ENCODE data around the gene ERGIC1. TPM values are rescaled to one million over a fixed set of nuclear protein-coding genes. Genes with fewer than 3 reads are reported as not detected.
A peak's percentile ranks its signal among the peaks of the same experiment; 100 is the strongest.

ERGIC1 gene
- total RNA-seq, 1 experiment from 2014 or later = 77.0 TPM

DNA sequence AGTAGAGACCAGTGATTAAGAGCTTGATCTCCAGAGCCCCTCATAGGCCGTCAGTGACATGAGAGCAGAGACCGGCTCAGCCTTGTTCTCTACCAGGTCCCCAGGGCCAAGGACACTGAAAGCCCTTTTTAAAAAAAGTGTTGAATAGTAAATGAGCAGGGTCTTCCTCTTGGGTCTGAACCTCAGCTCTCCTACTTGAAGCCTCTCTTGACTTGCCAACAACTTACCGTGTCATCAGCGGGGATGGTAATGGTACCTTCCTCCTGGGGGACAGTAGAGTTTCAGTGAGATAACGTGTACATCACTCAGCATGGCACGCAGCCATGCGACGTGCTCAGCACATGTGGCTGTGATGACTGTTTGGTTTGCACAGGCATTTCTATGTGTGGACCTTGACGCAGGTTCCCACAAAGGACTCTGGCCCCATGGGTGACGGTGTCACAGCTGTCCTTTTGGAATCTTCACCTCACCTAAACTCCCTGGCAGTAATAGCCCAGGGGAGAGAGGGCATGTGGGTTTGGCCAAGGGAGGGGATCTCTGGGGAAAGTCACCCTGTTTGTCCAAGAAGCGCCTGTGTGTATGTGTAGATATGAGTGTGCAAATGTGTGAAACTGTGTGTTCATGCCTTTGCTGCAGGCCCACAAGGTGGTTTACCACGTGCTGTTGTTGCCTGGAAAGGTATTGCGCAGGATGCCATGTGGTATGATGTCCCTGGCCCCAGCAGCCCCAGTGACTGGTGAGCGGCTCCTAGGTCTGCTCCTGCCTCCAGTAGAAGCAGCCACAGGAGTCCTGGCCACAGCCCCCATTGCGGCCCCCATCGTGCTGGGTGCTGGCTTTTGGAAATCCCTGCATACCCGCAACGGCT is 18.7 kb downstream of the ERGIC1 start:
- H3K4me1 Mint-ChIP-seq = peaks cover 29 to 33% of the 10 kb centered on the region in 2 experiments
- H3T11ph ChIP-seq (ENCODE audit: low read length) = no peak overlapping the region
- no peak overlapping the region for H3K14ac ChIP-seq (ENCODE audit: insufficient read depth, low read length)
- H4K5ac ChIP-seq (ENCODE audit: insufficient read length, low read depth, low read length) = no peak overlapping the region
- no peak overlapping the region for H3K56ac ChIP-seq (ENCODE audit: insufficient read length, low read depth, low read length)
- no peaks in the 10 kb centered on the region; the same call in 1 of the 2 replicates for H3K4me1 ChIP-seq (ENCODE audit: insufficient read depth, low read length)
- WGBS (ENCODE audit: extremely low coverage, insufficient read length, low lambda C conversion rate) = no CpG with 5 or more reads among the region's 18 CpGs
- no peak overlapping the region for H3K23ac ChIP-seq (ENCODE audit: insufficient read length, low read depth, low read length)
- H4K91ac ChIP-seq (ENCODE audit: insufficient read length, low read depth, low read length) = no peak overlapping the region
- H2AK5ac ChIP-seq (ENCODE audit: insufficient read length, low read length) = no peak overlapping the region
- no peak overlapping the region for H2AFZ ChIP-seq (ENCODE audit: low read length)
- H2BK20ac ChIP-seq (ENCODE audit: low read depth, low read length, poor library complexity, severe bottlenecking) = no peak overlapping the region
- no peak overlapping the region for H3K4me3 Mint-ChIP-seq
- no peaks in the 10 kb centered on the region for H3K9me3 ChIP-seq (ENCODE audit: control insufficient read depth, low read depth, low read length)
- no peak overlapping the region for H3K4me2 ChIP-seq (ENCODE audit: insufficient read depth, insufficient read length, low read length)
- no peak overlapping the region for H2BK120ac ChIP-seq (ENCODE audit: low read depth, low read length, poor library complexity, severe bottlenecking)
- H3K27ac ChIP-seq (ENCODE audit: insufficient read length, low read depth, low read length) = no peak overlapping the region
- H3K27ac Mint-ChIP-seq = peak overlapping the region in 2 of 3 experiments; percentile 23 to 86; a peak in 3 of 7 replicates
- no peaks in the 10 kb centered on the region for H3K27me3 ChIP-seq (ENCODE audit: insufficient read depth, low read length)
- H3K9me3 Mint-ChIP-seq = no peaks in the 10 kb centered on the region
- no peaks in the 10 kb centered on the region for H4K20me1 ChIP-seq (ENCODE audit: control insufficient read depth, insufficient read depth, insufficient read length)
- H3K36me3 Mint-ChIP-seq (ENCODE audit: insufficient read depth in 1 of 3, low read depth in 3 of 3) = peaks cover 2 to 9% (median 8%) of the 10 kb centered on the region in 3 experiments; a peak in 6 of 7 replicates
- no peaks in the 10 kb centered on the region for H3K27me3 Mint-ChIP-seq (ENCODE audit: low read depth)
- H2BK15ac ChIP-seq (ENCODE audit: low read depth, low read length) = no peak overlapping the region
- no peak for DNase-seq
- TF ChIP-seq, protein P1, sequence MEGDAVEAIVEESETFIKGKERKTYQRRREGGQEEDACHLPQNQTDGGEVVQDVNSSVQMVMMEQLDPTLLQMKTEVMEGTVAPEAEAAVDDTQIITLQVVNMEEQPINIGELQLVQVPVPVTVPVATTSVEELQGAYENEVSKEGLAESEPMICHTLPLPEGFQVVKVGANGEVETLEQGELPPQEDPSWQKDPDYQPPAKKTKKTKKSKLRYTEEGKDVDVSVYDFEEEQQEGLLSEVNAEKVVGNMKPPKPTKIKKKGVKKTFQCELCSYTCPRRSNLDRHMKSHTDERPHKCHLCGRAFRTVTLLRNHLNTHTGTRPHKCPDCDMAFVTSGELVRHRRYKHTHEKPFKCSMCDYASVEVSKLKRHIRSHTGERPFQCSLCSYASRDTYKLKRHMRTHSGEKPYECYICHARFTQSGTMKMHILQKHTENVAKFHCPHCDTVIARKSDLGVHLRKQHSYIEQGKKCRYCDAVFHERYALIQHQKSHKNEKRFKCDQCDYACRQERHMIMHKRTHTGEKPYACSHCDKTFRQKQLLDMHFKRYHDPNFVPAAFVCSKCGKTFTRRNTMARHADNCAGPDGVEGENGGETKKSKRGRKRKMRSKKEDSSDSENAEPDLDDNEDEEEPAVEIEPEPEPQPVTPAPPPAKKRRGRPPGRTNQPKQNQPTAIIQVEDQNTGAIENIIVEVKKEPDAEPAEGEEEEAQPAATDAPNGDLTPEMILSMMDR (conservative IDR thresholded peaks at IDR 0.05) = no peak
- H3K23me2 ChIP-seq (ENCODE audit: insufficient read length, low read depth, low read length, poor library complexity, severe bottlenecking) = no peaks in the 10 kb centered on the region
- peaks cover 6% of the 10 kb centered on the region for H3K79me1 ChIP-seq (ENCODE audit: insufficient read depth, low read depth, low read length, poor library complexity, severe bottlenecking)
- H3K4ac ChIP-seq (ENCODE audit: low read depth, low read length) = no peak overlapping the region; the same call in 1 of the 2 replicates
- no peak overlapping the region for H2BK5ac ChIP-seq (ENCODE audit: insufficient read length, low read length)
- peak overlapping the region; percentile 89 for H4K8ac ChIP-seq (replicated peaks; ENCODE audit: insufficient read length, low read depth, low read length)
- H2BK12ac ChIP-seq (ENCODE audit: insufficient read length, low read depth, low read length) = no peak overlapping the region
- H3K18ac ChIP-seq (ENCODE audit: insufficient read length, low read depth, low read length) = no peak overlapping the region
- H3K9ac ChIP-seq (ENCODE audit: extremely low read depth, insufficient read length, low read length) = no peak overlapping the region
- peaks cover 9% of the 10 kb centered on the region; the same call in 1 of the 2 replicates for H3K79me2 ChIP-seq (ENCODE audit: insufficient read depth, low read length)

Data from H9 (cell line).